HuH-7.5 (cell line): ENCODE measurements around the gene VCAN.

ENCODE experiments used
- DNase-seq: peaks from one replicate; pipeline ENCODE4 v3.0.0; 2011; ENCODE audit warnings: low spot score

The VCAN gene

GRCh38 chr5:83568186-83568585, 96.6 kb downstream of the VCAN start:
- DNase-seq = no peak

- DNase-seq = no peak
Measured at GRCh38 chr5:83570916-83571315, 99.4 kb downstream of the VCAN start.

DNA sequence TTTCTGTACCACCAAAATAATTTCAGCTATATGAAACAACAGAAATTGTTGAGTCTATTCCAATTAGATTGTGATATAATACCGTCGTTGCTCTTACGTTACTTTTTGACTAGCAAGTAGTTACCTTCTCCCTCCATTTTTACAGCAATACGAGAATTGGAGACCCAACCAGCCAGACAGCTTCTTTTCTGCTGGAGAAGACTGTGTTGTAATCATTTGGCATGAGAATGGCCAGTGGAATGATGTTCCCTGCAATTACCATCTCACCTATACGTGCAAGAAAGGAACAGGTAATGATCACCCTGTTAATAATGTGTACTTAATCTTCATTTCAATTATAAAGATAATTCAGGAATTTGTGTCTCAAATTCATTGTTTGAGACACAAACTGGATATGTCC, 100.7 kb downstream of the VCAN start:
- no peak for DNase-seq

DNA sequence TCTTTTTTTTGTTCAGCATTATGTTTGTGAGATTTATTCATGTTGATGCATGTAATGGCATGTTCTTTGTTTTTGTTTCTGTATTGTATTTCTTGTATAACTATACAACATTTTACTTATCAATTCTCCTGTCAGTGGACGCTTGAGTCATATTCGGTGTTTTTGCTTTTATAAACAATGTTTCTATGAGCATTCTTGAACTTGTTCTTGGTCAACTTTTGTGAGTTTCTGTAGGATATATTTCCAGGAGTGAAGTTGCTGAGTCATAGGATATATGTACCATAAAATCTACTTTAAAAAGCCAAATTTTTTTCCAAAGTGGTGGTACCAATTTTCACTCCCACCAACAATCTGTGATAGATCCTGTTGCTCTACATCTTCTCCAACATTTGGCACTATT, 104.8 kb downstream of the VCAN start:
- no peak for DNase-seq

DNA sequence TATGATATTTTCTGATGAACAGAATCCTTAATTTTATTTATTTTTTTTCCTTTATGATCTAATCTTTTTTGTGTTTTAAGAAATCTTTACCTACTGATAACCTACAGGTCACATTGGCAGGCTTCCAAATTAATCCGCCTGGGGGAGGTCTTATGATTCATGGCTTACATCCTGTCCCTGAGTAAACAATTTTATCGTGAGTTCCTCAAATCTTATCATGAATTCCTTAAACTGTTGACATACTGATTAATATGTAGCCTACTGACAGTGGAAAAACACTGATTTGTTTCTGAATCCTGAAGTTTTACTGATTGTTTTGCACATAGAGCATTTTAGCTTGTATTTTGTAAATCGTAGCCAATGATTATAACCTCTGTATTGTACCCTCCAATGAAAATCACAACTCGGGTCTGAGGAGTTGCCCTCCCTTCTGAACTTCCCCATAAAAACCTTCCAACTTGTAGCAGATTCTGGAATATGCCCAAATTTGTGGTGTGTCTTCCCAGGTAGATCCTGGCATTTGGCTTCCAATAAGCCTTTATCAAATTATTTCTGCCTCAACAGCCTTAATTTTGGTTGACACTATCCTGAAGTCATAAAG, 105.6 kb downstream of the VCAN start:
- no peak for DNase-seq

DNA sequence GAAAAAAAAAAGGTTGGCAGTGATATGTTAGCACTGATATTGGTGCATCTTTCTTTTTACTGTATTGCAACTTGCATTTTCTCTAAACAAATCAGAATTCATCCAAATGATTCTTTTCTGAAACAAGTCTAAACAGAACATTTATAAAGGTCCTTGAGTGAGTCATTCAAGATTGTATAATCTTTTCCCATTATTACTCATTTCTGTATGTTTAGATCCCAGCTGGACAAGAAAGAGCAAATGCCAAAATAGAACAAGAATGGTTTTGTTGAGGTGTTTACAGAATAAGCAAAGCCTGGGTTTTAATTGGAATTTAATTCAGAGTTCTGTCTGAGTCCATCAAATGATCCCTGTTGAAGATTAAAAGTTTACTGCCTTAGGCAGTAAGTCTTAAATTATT, 112.3 kb downstream of the VCAN start:
- DNase-seq = no peak

GRCh38 chr5:83586874-83587776, 115.6 kb downstream of the VCAN start:
- DNase-seq = no peak

GRCh38 chr5:83589786-83590185, 118.2 kb downstream of the VCAN start:
- DNase-seq = peak; percentile 3

- DNase-seq = no peak
Measured at GRCh38 chr5:83590966-83591365, 119.4 kb downstream of the VCAN start.

- no peak for DNase-seq
Measured at GRCh38 chr5:83595217-83595616, 123.7 kb downstream of the VCAN start.

- peak; percentile 9 for DNase-seq
Measured at GRCh38 chr5:83608122-83608521, 136.6 kb downstream of the VCAN start.

DNA sequence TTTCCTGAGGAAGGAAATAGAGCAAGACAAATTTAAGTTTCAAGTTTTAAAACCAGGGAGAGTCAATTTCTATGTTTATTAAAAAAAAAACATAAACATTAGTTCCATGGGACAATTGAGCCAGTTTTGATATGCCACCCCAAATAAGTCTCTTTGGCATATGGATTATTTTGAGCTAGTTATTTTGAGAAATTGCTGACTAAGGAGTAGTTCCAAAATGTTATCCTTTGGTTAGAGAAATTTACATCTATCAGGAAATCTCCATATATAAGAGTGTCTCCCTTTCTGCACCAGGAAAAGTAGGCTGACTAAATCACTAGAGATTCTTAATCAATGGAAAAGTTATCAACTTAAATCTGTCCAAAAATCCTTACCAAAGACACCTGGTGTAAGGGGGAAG, 143.3 kb downstream of the VCAN start:
- no peak for DNase-seq

DNA sequence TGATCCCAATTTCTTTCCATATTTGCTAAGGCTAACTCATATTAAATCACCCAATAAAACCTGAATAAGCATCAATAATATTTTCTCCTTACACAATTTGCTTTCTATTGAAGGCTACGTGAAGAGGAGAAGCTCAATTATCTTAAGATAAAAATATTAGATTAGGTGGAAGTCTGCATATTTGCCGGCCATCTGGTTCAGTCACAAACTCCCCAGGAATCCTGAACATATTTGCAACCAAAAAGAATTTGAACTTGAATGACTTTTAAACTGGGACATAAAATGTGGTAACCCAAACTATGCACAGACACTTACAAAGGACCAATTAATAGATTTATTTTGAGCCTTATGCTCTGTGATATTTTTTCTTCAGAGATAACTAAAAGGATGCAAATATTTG, 156.8 kb downstream of the VCAN start:
- DNase-seq = no peak
